NCI-H345 (cell line): ENCODE results near the gene FOXL2NB.

Experiments
- DNase-seq: peaks from one replicate; lab custom pipeline; 2025; lab: John Stamatoyannopoulos, UW

Gene FOXL2NB

GRCh38 chr3:138945709-138946662, 1.0 kb upstream of the FOXL2NB start:
- DNase-seq: peak; percentile 18

DNA sequence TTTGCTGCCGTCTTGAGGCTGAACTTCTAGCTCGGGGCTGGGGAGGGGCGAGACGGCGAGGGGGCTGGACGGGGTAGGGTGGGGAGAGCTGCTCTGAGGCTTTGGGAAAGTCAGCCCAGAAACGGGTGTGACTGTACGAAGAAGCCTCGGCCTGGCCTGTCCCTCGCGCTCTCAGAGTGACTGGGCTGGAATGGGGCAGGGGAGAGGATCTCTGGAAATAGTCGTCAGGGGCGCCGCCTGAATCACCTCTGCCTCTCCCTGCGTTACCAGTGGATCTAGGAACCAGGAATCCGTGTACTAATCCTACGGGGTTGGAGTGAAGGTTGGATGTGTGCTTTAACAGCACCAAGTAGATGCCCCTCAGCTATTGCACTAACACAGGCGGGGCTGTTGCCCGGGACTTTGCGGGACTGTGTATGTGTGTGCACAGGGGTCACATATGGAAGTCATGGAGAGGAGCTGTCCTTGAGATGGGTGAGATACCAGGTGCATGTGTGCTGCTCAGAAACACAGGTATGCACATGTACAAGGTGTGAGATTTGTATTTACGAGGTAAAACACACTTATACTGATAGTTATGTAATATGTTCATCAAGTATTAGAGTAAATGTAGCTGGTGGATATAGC, 591 bp downstream of the FOXL2NB start:
- no peak for DNase-seq

GRCh38 chr3:138948371-138949001, 1.5 kb downstream of the FOXL2NB start:
- DNase-seq: no peak

DNA sequence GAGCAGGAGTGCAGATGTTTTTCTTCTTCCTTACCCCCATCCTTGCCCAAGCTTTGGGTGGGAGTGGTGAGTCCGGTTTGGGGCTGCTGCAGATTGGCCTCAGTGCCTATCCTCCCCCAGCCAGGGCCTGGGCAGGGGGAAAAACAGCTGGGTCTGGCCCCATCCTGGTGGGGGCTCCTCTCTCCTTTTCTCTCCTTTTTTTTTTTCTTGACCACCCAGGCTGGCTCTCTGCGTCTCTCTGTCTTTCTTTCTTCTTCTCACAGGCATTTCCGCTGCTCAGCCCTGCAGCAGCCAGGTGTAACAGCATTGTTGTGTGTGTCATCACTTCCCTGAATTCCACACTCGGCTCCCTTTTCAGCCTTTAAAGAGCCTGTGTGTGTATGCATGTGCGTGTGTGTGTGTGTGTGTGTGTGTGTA, 2.0 kb downstream of the FOXL2NB start:
- no peak for DNase-seq

- DNase-seq: no peak
Observed at GRCh38 chr3:138949445-138950005, 2.5 kb downstream of the FOXL2NB start.

DNA sequence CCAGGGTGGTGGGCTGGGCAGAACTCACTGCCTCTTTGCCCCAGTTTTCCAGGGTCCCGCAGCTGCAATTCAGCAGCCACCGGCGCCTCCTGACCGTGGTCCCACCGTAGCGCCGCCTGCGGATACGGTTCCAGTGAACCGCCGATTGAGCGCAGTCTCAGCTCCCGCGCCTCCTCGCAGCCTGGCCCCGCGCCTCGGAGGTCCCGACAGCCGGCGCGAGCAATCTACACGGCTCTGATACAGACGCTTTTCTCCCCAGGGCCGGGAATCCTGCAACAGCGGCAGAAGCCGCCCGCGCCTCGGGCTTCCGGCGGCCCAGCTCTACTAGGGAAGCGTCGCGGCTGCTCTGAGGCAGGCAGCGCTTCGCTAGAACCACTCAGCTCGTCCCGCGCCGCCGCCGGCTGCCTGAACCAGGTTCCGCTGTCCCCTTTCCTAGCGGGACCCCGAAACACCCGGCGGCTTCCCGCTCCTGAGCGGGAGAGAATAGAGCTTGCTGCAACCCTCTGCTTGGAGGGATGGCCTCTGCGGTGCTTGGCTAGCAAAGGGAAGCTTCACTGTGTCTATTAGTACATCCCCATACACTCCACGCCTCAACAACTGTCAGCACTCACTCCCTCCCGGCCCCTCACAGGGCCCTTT, 3.1 kb downstream of the FOXL2NB start:
- no peak for DNase-seq

- DNase-seq: no peak
Observed at GRCh38 chr3:138950701-138951100, 3.7 kb downstream of the FOXL2NB start.

GRCh38 chr3:138960417-138960852, 13.4 kb downstream of the FOXL2NB start:
- no peak for DNase-seq

GRCh38 chr3:138962854-138963560, 16.0 kb downstream of the FOXL2NB start:
- no peak for DNase-seq

- DNase-seq: no peak
Observed at GRCh38 chr3:138964264-138964663, 17.2 kb downstream of the FOXL2NB start.

DNA sequence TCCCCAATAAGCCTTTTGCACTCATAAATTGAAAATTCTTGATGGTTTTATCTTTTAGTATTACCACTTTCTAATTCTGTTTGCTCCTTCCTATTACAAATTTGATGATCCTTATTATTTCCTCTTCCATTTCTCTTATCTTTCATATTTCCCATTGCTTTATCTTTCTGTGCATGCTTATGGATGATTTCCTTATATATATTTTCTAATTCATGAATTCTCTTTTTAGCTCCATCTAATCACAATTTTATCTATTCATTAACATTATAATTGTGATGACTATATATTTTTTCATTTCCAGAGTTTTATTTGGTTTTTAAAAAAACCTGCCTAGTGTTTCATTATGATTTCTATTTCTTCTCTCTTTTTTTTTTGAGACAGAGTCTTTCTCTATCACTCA, 17.9 kb downstream of the FOXL2NB start:
- DNase-seq: no peak

DNA sequence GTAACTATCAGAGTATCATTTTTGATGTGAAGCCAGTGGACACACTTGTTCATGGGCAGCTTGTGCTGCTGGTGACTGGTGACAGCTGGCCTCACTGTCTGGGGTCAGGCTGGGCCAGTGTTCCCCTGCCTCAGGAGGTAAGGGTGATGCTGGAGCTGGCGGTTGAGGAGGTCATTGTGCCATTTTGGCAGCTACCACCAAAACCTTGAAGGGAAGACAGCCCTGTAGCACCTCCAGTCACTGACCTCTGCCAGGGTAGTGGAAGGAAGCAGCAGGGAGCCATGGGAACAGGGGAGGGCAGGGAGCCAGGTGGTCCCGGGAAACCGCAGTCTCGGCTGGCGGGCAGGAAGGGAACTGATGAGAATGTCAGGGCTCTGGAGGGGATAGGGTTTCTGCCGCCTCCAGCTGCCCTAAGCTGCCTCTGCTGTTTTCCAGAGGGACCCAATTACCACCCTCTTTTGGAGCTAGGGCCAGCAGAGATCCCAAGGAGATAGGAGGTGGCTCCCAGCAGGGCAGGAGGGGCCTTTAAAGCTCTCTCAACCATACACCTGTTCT, 24.8 kb downstream of the FOXL2NB start:
- no peak for DNase-seq

DNA sequence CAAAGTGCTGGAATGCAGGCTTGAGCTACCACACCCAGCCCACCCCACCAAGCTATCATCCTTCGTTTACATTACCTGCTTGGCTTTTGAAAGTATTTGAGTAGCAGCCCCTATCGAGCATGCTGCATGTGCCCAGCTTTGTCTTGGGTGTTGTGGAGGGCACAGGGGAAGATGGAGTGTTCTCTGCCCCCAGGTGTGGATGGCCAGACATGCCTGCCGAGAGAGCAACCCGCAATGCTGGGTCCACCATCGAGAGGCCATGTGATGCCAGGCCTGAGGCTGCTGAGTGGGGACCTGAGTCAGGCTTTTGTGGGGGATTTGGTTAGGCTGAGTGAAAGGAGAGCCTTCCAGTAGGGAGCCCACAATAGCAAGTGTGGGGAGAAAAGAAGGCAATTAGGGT, 25.9 kb downstream of the FOXL2NB start:
- DNase-seq: no peak

DNA sequence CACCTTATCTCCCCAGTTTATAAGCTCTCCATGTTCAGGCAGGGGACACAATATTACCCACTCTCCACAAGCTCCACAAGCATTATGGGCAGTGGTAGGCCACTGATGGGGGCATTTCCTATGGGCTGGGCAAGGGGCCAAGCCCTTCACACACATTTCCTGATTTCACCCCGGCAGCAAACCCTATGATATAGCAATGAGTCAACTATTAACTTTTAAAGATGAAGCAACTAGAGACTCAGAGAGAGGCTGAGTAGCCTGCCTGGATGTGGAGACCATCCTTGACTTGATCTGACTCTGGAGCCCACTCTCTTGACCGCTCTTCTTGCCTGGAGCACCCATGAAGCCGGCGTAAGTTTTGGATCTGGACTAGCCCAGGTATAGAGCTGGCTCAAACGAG, 27.4 kb downstream of the FOXL2NB start:
- DNase-seq: no peak

- no peak for DNase-seq
Observed at GRCh38 chr3:138975351-138975750, 28.3 kb downstream of the FOXL2NB start.

- DNase-seq: no peak
Observed at GRCh38 chr3:138976047-138976446, 29.0 kb downstream of the FOXL2NB start.

DNA sequence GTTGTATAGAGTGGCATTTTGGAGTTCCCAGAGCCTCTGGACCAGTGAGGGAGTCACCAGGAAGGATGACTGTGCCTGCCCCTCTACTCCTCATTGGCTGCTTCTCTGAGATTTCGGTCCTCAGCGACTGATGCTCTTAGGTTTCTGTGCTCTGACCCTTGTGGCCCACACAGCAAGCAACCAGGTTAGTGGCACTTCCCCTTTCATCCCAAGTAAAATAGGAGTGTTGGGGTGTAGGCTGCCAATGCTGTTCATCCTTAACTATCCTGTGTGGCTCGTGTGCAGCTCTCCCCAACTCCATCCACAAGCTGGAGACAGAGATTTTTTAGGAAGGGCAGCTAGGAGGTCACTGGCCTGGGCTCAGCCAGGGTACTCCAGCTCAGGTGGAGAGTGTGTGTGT, 37.8 kb downstream of the FOXL2NB start:
- no peak for DNase-seq

GRCh38 chr3:138985932-138986331, 38.9 kb downstream of the FOXL2NB start:
- DNase-seq: no peak

DNA sequence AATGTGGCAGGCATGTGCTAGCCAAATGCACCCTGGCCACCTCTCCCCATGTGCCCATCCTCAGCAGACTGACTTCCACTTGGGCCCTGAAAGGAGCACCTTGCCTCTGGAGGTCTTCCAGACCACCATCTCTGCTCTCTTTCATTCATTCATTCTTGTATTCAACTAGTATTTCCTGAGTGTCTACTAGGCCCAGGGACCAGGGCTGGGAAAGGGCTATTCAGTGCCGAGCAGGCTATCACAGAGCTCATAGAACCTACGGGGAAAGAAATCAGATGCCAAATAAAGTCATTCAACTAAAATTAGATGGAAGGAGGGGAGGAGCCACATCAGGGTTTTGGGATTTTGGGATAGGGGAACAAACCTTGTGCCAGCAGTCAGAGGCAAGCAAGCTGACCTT, 40.2 kb downstream of the FOXL2NB start:
- DNase-seq: no peak

DNA sequence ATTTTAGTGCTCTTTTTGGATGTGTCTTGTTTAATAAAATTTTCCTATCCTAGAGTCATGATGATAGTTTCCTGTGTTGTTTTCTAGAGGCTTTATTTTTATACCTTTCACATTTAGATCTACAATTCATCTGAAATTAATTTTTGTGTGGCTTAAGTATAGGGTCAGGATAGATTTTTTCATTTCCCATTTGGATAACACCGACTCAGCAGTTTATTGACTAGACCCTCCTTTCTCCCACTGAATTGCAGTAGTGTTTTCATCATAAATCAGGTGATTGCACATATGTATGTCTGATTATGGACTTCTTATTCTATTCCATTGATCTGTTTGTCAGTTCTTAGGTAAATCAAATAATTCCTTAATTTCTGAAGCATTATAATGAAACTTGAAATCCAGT, 48.7 kb downstream of the FOXL2NB start:
- no peak for DNase-seq
